Upper lobe of left lung (tissue), 6 donors: Measurements from ENCODE around the gene CACNA1F. TPM values are rescaled to one million over a fixed set of nuclear protein-coding genes. Genes with fewer than 3 reads are reported as not detected.
A peak's percentile ranks its signal among the peaks of the same experiment; 100 is the strongest.

Experiments
- ATAC-seq, 2 donors: fragments of 200-7000 bp; cut with Tn5 transposase; one replicate each; pipeline ENCODE4 v1.9.1; 2022; ENCODE audit warnings: mild to moderate bottlenecking in 2 of 2, moderate library complexity in 2 of 2; ENCODE audit not compliant: low FRiP score in 2 of 2
- DNase-seq, 2 donors: peaks; one replicate each; pipeline ENCODE4 v3.0.0-alpha.2; 2019 to 2020
- H3K27ac ChIP-seq, 4 donors: fragments of 200-600 bp; sonication (generic); one replicate each; pipeline ENCODE4 v1.5.1; 2016 to 2019
- H3K27me3 ChIP-seq, 4 donors: fragments of 200-600 bp; sonication (generic); one replicate each; pipeline ENCODE4 v1.5.1; 2017 to 2019
- H3K36me3 ChIP-seq, 4 donors: fragments of 200-600 bp; sonication (generic); one replicate each; pipeline ENCODE4 v1.5.1; 2016 to 2019
- H3K4me1 ChIP-seq, 4 donors: fragments of 200-600 bp; sonication (generic); one replicate each; pipeline ENCODE4 v1.5.1; 2018 to 2019
- H3K4me3 ChIP-seq, 4 donors: fragments of 200-600 bp; sonication (generic); one replicate each; pipeline ENCODE4 v1.5.1; 2017 to 2019; ENCODE audit warnings: mild to moderate bottlenecking in 2 of 4, moderate library complexity in 1 of 4
- H3K9me3 ChIP-seq, 4 donors: fragments of 200-600 bp; sonication (generic); one replicate each; pipeline ENCODE4 v1.5.1; 2018 to 2019
- EP300 ChIP-seq, 4 donors: sonication (generic); formaldehyde crosslinking; IDR thresholded peaks; one replicate each; pipeline ENCODE4 v1.5.1; 2017; ENCODE audit warnings: antibody characterized with exemption in 4 of 4, control low read depth in 2 of 4
- POLR2A ChIP-seq, 4 donors: fragments of 450-650 bp; IDR thresholded peaks; one replicate each; pipeline ENCODE4 v1.5.1; 2016 to 2017; ENCODE audit warnings: antibody characterized with exemption in 4 of 4, mild to moderate bottlenecking in 2 of 4
- POLR2AphosphoS5 ChIP-seq, 2 donors: sonication (generic); formaldehyde crosslinking; IDR thresholded peaks; one replicate each; pipeline ENCODE4 v1.5.1; 2017; ENCODE audit warnings: antibody characterized with exemption in 2 of 2
- WGBS, 2 donors: methylation state at CpG; one replicate each; pipeline ENCODE4 v1.1.5; 2017 to 2018; 5-methylcytosine and 5-hydroxymethylcytosine counted together
- total RNA-seq, 6 donors: library from RNA; depleted of rRNA in 4 of 6; stranded (reverse); fragments of >200 nt in 4 of 6; gene quantifications; one replicate each; pipeline versions ENCODE4 v1.1.0 to v1.2.1, GENCODE V29; 2016 to 2021
- TF ChIP-seq, protein P1 (sequence below), 6 experiments: fragments of 450-650 bp in 4 of 6; fragments of 200-600 bp in 2 of 6; sonication (generic) in 2 of 6; IDR thresholded peaks; one replicate each; pipeline ENCODE4 v1.5.1; 2016 to 2019; ENCODE audit warnings: antibody characterized with exemption in 6 of 6
- donor health status: DM: no; HTN: no; CAD: no; lungs with moderate emphysema.
- donor health status: DM: no; HTN: yes; CAD: no; lungs with severe emphysema.

The CACNA1F gene
- total RNA-seq, 6 donors from 2014 or later, result 0.46 to 6.3 (median 1.7) TPM

DNA sequence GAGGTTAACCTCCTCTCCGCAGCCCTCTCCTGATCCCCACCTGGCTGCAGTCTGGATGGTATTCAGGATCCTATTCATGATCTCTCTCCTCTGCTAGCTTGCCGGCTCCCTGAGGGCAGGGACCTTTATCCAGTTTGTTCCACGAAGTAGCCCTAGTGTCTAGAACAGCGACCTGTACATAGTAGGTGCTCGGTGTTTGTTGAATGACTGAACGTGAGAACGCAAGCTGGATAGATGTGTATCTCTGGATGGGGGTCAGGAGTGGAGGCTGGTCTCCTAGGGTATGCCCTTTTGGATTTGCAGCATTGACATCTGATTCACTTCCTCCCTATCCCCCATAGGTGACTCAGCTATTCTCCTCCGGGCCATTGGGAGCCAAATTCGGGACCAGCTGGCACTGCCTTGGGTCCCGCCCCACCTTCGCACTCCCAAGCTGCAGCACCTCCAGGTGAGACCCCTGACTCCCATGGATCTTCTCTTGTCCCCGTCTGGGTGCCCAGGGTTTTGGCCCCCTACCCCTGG is 9.5 kb upstream of the CACNA1F start:
- H3K36me3 ChIP-seq, result peaks cover 0 to 41% (median 16%) of the 10 kb centered on the region in 4 donors
- no peak overlapping the region for H3K4me3 ChIP-seq
- H3K9me3 ChIP-seq, result no peaks in the 10 kb centered on the region
- no peak overlapping the region for H3K27ac ChIP-seq
- DNase-seq, result no peak
- H3K27me3 ChIP-seq, result no peaks in the 10 kb centered on the region
- no peak for TF ChIP-seq EP300 (IDR thresholded peaks at IDR 0.05)
- TF ChIP-seq, protein P1, sequence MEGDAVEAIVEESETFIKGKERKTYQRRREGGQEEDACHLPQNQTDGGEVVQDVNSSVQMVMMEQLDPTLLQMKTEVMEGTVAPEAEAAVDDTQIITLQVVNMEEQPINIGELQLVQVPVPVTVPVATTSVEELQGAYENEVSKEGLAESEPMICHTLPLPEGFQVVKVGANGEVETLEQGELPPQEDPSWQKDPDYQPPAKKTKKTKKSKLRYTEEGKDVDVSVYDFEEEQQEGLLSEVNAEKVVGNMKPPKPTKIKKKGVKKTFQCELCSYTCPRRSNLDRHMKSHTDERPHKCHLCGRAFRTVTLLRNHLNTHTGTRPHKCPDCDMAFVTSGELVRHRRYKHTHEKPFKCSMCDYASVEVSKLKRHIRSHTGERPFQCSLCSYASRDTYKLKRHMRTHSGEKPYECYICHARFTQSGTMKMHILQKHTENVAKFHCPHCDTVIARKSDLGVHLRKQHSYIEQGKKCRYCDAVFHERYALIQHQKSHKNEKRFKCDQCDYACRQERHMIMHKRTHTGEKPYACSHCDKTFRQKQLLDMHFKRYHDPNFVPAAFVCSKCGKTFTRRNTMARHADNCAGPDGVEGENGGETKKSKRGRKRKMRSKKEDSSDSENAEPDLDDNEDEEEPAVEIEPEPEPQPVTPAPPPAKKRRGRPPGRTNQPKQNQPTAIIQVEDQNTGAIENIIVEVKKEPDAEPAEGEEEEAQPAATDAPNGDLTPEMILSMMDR (IDR thresholded peaks at IDR 0.05), result no peak
- H3K4me1 ChIP-seq, result no peaks in the 10 kb centered on the region
- 85 to 94% methylated on average over 9 to 12 of the region's 12 CpGs for WGBS, 2 donors
- no peak for ATAC-seq

DNA sequence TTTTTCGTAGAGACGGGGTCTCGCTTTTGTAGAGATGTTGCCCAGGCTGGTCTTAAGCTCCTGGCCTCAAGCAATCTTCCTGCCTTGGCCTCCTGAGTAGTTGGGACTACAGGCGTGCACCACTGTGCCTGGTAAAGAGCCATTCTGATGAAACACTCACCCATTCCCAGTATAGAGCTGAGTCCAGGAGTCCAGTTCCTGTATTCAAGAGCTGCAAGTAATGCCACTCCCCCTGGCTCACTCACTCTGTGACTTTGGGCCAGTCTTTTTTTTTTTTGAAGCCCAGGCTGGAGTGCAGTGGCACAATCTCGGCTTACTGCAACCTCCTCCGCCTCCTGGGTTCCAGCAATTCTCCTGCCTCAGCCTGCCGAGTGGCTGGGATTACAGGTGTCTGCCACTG is 5.6 kb upstream of the CACNA1F start:
- DNase-seq, result no peak

DNA sequence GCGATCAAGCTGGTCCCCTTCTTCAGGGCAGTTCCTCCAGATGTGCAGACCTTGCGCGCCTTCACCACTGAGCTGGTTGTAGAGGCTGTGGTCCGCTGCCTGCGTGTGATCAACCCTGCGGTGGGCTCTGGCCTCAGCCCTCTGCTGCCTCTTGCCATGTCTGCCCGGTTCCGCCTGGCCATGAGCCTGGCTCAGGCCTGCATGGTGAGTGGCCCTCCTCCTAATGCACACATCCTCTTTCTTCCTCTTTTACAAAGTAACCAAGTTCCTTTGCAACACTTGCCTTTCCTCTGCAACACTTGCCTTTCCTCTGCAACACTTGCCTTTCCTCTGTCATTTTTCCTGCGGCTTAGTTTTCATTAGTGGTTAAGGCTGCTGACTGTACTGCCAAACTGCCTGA is 3.9 kb upstream of the CACNA1F start:
- Histone ChIP-seq H3K9me3 (no peaks in the 10 kb centered on the region), H3K4me3 (no peak overlapping the region), H3K36me3 (no peaks in the 10 kb centered on the region), H3K4me1 (peaks cover 0 to 11% (median 0%) of the 10 kb centered on the region in 4 donors), H3K27ac (peak overlapping the region in 3 of 4 donors; percentile 18 to 63 (median 27)), H3K27me3 (no peaks in the 10 kb centered on the region)
- DNase-seq (peak in 1 of 2 donors; percentile 51), ATAC-seq (peak in 1 of 2 donors; percentile 64)
- no peak for TF ChIP-seq POLR2AphosphoS5 (IDR thresholded peaks at IDR 0.05)
- peak in 1 of 4 donors; percentile 32 for TF ChIP-seq POLR2A (IDR thresholded peaks at IDR 0.05)
- 72 to 74% methylated on average over 4 to 9 of the region's 9 CpGs for WGBS, 2 donors

More for the DNA sequence above, 5.6 kb upstream of the CACNA1F start:
- Histone ChIP-seq H3K9me3 (no peaks in the 10 kb centered on the region), H3K4me1 (peaks cover 0 to 11% (median 0%) of the 10 kb centered on the region in 4 donors), H3K27ac (no peak overlapping the region), H3K36me3 (peaks cover 0 to 13% (median 6%) of the 10 kb centered on the region in 4 donors), H3K4me3 (no peak overlapping the region), H3K27me3 (no peaks in the 10 kb centered on the region)
- no peak for TF ChIP-seq EP300 (IDR thresholded peaks at IDR 0.05)
- TF ChIP-seq POLR2A (IDR thresholded peaks at IDR 0.05), result no peak
- TF ChIP-seq, protein P1 (IDR thresholded peaks at IDR 0.05), result no peak
- TF ChIP-seq POLR2AphosphoS5 (IDR thresholded peaks at IDR 0.05), result no peak
- 76 to 92% methylated on average over 7 of the region's 7 CpGs for WGBS, 2 donors
- ATAC-seq, result no peak

DNA sequence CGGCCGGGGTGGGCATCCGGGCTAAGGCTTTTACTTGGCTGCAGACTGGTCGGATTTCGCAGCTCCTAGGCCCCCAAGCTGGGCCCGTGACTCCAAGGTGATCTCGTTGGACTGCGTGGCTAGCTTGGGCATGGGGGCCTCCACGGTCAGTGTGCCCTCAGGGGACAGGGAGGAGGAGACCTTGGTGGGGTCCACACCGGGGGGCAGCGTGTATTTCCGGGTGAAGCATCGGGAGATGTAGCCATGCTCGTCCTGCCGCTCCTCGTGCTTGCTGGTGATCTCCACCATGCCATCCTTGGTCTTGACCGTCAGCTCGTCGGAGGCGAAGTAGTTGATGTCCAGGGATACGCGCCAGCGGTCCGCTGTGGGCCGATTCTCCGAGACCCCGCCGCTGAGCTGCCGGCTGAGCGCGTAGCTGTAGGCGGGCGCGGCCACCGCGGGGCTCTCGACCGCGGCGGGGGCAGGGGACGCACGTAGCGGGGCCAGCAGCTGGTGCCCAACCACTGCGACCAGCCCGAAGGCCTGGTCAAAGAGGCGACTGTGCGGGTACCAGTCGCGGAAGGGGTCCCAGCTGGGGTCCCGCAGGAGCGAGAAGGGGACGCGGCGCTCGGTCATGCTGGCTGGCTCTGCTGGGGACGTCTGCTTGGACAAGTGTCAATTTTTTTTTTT is 881 bp upstream of the CACNA1F start:
- 73 to 86% methylated on average over 13 to 53 of the region's 56 CpGs for WGBS, 2 donors
- DNase-seq (peak in 1 of 2 donors; percentile 62), ATAC-seq (no peak)
- H3K4me3 ChIP-seq, result no peak overlapping the region
- peaks cover 0 to 18% (median 0%) of the 10 kb centered on the region in 4 donors for H3K4me1 ChIP-seq
- H3K9me3 ChIP-seq, result peaks cover 0 to 5% (median 0%) of the 10 kb centered on the region in 4 donors
- H3K27me3 ChIP-seq, result no peaks in the 10 kb centered on the region
- no peak overlapping the region for H3K27ac ChIP-seq
- no peaks in the 10 kb centered on the region for H3K36me3 ChIP-seq
- TF ChIP-seq, protein P1 (IDR thresholded peaks at IDR 0.05), result no peak
- TF ChIP-seq EP300 (IDR thresholded peaks at IDR 0.05) (no peak), POLR2A (IDR thresholded peaks at IDR 0.05) (no peak), POLR2AphosphoS5 (IDR thresholded peaks at IDR 0.05) (no peak)

DNA sequence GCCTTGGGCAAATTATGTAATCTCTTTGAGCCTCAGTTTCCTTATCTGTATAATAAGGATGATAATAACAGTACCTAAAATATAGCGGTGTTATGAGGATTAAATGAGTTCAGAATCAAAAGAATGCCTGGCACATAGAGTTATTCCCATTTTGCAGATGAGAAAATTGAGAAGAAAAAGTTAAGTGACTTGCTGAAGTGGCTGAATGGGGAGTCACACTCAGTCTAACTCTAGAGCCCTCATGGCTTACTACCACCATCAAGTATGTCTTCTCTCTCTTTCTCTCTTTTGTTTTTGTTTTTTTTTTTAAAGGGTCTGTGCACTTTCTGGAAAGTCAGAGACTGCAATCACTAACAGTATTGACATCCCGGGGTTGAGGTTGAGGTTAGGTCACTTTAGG is 615 bp downstream of the CACNA1F start:
- no peak for TF ChIP-seq POLR2AphosphoS5 (IDR thresholded peaks at IDR 0.05)
- peaks cover 0 to 18% (median 0%) of the 10 kb centered on the region in 4 donors for H3K4me1 ChIP-seq
- peaks cover 0 to 17% (median 0%) of the 10 kb centered on the region in 4 donors for H3K9me3 ChIP-seq
- H3K27ac ChIP-seq, result no peak overlapping the region
- ATAC-seq (no peak), DNase-seq (no peak)
- WGBS, 2 donors, result 77 to 98% methylated on average over 2 of the region's 2 CpGs
- H3K36me3 ChIP-seq, result no peaks in the 10 kb centered on the region
- H3K4me3 ChIP-seq, result no peak overlapping the region
- H3K27me3 ChIP-seq, result no peaks in the 10 kb centered on the region
